ENCODE results near the gene EPHB2. TPM values are rescaled to one million over a fixed set of nuclear protein-coding genes. Genes with fewer than 3 reads are reported as not detected.

EPHB2 gene
- total RNA-seq, 4 donors from 2014 or later, result 7.2 to 12.6 (median 9.1) TPM

- 35 to 37% methylated on average over 13 of the region's 13 CpGs for WGBS, 2 donors
- H3K27me3 ChIP-seq, result no peaks in the 10 kb centered on the region
- no peak for TF ChIP-seq POLR2A (IDR thresholded peaks at IDR 0.05)
- no peak for TF ChIP-seq CTCF (IDR thresholded peaks at IDR 0.05)
- TF ChIP-seq EP300 (IDR thresholded peaks at IDR 0.05), result peak in 1 of 2 donors; percentile 56
- DNase-seq (ENCODE audit: low spot score in 2 of 2), result no peak
- no peaks in the 10 kb centered on the region for H3K36me3 ChIP-seq
- H3K9me3 ChIP-seq, result no peaks in the 10 kb centered on the region
- H3K4me3 ChIP-seq, result no peak overlapping the region
- H3K27ac ChIP-seq, result peak overlapping the region; percentile 29 to 86 (median 80)
- H3K4me1 ChIP-seq, result peaks cover 0 to 59% (median 12%) of the 10 kb centered on the region in 4 donors
Observed at GRCh38 chr1:22772014-22772413, 61.4 kb downstream of the EPHB2 start.

- DNase-seq (ENCODE audit: low spot score in 2 of 2), result peak; percentile 59 to 72
- H3K27ac ChIP-seq, result peak overlapping the region; percentile 50 to 86 (median 76)
- H3K4me1 ChIP-seq, result peaks cover 0 to 79% (median 21%) of the 10 kb centered on the region in 4 donors
- no peaks in the 10 kb centered on the region for H3K36me3 ChIP-seq
- TF ChIP-seq EP300 (IDR thresholded peaks at IDR 0.05) (peak in 1 of 2 donors; percentile 70), POLR2A (IDR thresholded peaks at IDR 0.05) (no peak), CTCF (IDR thresholded peaks at IDR 0.05) (no peak)
- H3K27me3 ChIP-seq, result no peaks in the 10 kb centered on the region
- 33 to 41% methylated on average over 17 of the region's 17 CpGs for WGBS, 2 donors
- H3K9me3 ChIP-seq, result no peaks in the 10 kb centered on the region
- H3K4me3 ChIP-seq, result no peak overlapping the region
Observed at GRCh38 chr1:22773981-22774832, 63.6 kb downstream of the EPHB2 start.

- no peak overlapping the region for H3K4me3 ChIP-seq
- no peaks in the 10 kb centered on the region for H3K9me3 ChIP-seq
- H3K27ac ChIP-seq, result peak overlapping the region; percentile 38 to 86 (median 68)
- no peak for TF ChIP-seq EP300 (IDR thresholded peaks at IDR 0.05)
- TF ChIP-seq CTCF (IDR thresholded peaks at IDR 0.05), result no peak
- TF ChIP-seq POLR2A (IDR thresholded peaks at IDR 0.05), result no peak
- no peaks in the 10 kb centered on the region for H3K27me3 ChIP-seq
- H3K4me1 ChIP-seq, result peaks cover 0 to 85% (median 26%) of the 10 kb centered on the region in 4 donors
- no peaks in the 10 kb centered on the region for H3K36me3 ChIP-seq
- DNase-seq (ENCODE audit: low spot score in 2 of 2), result no peak
Observed at GRCh38 chr1:22774833-22775182, 64.2 kb downstream of the EPHB2 start.

- no peaks in the 10 kb centered on the region for H3K36me3 ChIP-seq
- WGBS, 2 donors, result 29 to 33% methylated on average over 7 of the region's 7 CpGs
- no peaks in the 10 kb centered on the region for H3K9me3 ChIP-seq
- H3K4me1 ChIP-seq, result peaks cover 0 to 91% (median 28%) of the 10 kb centered on the region in 4 donors
- H3K27me3 ChIP-seq, result no peaks in the 10 kb centered on the region
- H3K4me3 ChIP-seq, result no peak overlapping the region
- H3K27ac ChIP-seq, result peak overlapping the region in 2 of 4 donors; percentile 47 to 85
- no peak for DNase-seq (ENCODE audit: low spot score in 2 of 2)
- TF ChIP-seq POLR2A (IDR thresholded peaks at IDR 0.05) (no peak), CTCF (IDR thresholded peaks at IDR 0.05) (no peak), EP300 (IDR thresholded peaks at IDR 0.05) (no peak)
Observed at GRCh38 chr1:22775478-22775877, 64.8 kb downstream of the EPHB2 start.

GRCh38 chr1:22776035-22776613, 65.5 kb downstream of the EPHB2 start:
- WGBS, 2 donors, result 33 to 36% methylated on average over 10 of the region's 10 CpGs
- DNase-seq (ENCODE audit: low spot score in 2 of 2), result no peak
- no peaks in the 10 kb centered on the region for H3K9me3 ChIP-seq
- H3K27ac ChIP-seq, result peak overlapping the region in 2 of 4 donors; percentile 47 to 85
- peaks cover 0 to 90% (median 28%) of the 10 kb centered on the region in 4 donors for H3K4me1 ChIP-seq
- no peak overlapping the region for H3K4me3 ChIP-seq
- no peaks in the 10 kb centered on the region for H3K36me3 ChIP-seq
- no peaks in the 10 kb centered on the region for H3K27me3 ChIP-seq
- no peak for TF ChIP-seq CTCF (IDR thresholded peaks at IDR 0.05)
- TF ChIP-seq EP300 (IDR thresholded peaks at IDR 0.05), result no peak
- TF ChIP-seq POLR2A (IDR thresholded peaks at IDR 0.05), result no peak
